Upper lobe of right lung (tissue), 1 donor: ENCODE measurements around the gene RPP25. TPM values are rescaled to one million over a fixed set of nuclear protein-coding genes. Genes with fewer than 3 reads are reported as not detected.
A peak's percentile ranks its signal among the peaks of the same experiment; 100 is the strongest.

ENCODE experiments used
- ATAC-seq: fragments of 200-7000 bp; cut with Tn5 transposase; one replicate; pipeline ENCODE4 v1.9.1; 2020; ENCODE audit warnings: mild to moderate bottlenecking, moderate library complexity
- DNase-seq: peaks from one replicate; pipeline ENCODE4 v3.0.0-alpha.2; 2020
- H3K27ac ChIP-seq: fragments of 200-600 bp; one replicate; pipeline ENCODE4 v1.8.0; 2022
- H3K27me3 ChIP-seq: fragments of 200-600 bp; one replicate; pipeline ENCODE4 v1.8.0; 2022; ENCODE audit warnings: mild to moderate bottlenecking
- H3K36me3 ChIP-seq: fragments of 200-600 bp; one replicate; pipeline ENCODE4 v1.8.0; 2022
- H3K4me1 ChIP-seq: fragments of 200-600 bp; one replicate; pipeline ENCODE4 v1.8.0; 2022
- H3K4me3 ChIP-seq: fragments of 200-600 bp; one replicate; pipeline ENCODE4 v1.8.0; 2022; ENCODE audit warnings: mild to moderate bottlenecking
- H3K9me3 ChIP-seq: fragments of 200-600 bp; one replicate; pipeline ENCODE4 v1.8.0; 2022
- intact Hi-C: fragments of 100-400 bp; cut with DNase I; formaldehyde crosslinking; loops from one replicate; pipeline ENCODE4 v1.11.0; 2022
- total RNA-seq: library from RNA; stranded (reverse); fragmentation: NEBNext Ultra II Directional; extraction: Animal tissue kit (Norgen Biotek cat#: 25700); gene quantifications from one replicate; pipeline ENCODE4 v1.2.1, GENCODE V29; 2021
- TF ChIP-seq, protein P1 (sequence below): fragments of 200-600 bp; IDR thresholded peaks from one replicate; pipeline ENCODE4 v1.8.0; 2022; ENCODE audit warnings: antibody characterized with exemption
- donor health status: DM: no; HTN: yes; CAD: no; lungs with severe emphysema.

RPP25 gene
- total RNA-seq, 1 donor from 2014 or later: 20.2 TPM

DNA sequence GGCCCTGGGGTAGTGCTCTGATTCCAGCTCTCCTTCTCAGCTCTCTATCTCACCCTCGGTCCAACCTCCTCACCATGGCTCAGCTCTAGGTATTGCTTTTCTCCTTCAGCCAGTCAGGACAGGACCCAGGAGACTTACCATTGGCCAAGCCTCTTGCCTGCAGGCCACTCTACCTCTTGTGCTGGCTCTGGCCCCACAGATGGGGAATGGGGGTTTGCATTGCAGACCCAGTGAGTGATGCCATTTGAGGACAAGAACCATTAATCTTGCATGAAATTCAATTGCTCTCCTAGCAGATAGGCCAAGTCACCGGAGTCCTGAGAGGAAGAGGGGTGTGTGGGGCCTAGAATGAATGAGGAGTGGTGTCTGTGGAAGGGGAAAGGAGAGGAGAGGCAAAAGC, 6.1 kb upstream of the RPP25 start:
- TF ChIP-seq, protein P1, sequence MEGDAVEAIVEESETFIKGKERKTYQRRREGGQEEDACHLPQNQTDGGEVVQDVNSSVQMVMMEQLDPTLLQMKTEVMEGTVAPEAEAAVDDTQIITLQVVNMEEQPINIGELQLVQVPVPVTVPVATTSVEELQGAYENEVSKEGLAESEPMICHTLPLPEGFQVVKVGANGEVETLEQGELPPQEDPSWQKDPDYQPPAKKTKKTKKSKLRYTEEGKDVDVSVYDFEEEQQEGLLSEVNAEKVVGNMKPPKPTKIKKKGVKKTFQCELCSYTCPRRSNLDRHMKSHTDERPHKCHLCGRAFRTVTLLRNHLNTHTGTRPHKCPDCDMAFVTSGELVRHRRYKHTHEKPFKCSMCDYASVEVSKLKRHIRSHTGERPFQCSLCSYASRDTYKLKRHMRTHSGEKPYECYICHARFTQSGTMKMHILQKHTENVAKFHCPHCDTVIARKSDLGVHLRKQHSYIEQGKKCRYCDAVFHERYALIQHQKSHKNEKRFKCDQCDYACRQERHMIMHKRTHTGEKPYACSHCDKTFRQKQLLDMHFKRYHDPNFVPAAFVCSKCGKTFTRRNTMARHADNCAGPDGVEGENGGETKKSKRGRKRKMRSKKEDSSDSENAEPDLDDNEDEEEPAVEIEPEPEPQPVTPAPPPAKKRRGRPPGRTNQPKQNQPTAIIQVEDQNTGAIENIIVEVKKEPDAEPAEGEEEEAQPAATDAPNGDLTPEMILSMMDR: no peak
- no peaks in the 10 kb centered on the region for H3K36me3 ChIP-seq
- no peak overlapping the region for H3K27ac ChIP-seq
- ATAC-seq (no peak), DNase-seq (no peak)
- peaks cover 25% of the 10 kb centered on the region for H3K4me1 ChIP-seq
- no peaks in the 10 kb centered on the region for H3K27me3 ChIP-seq
- H3K4me3 ChIP-seq: no peak overlapping the region
- no peaks in the 10 kb centered on the region for H3K9me3 ChIP-seq
- intact Hi-C loops: no loop called here

DNA sequence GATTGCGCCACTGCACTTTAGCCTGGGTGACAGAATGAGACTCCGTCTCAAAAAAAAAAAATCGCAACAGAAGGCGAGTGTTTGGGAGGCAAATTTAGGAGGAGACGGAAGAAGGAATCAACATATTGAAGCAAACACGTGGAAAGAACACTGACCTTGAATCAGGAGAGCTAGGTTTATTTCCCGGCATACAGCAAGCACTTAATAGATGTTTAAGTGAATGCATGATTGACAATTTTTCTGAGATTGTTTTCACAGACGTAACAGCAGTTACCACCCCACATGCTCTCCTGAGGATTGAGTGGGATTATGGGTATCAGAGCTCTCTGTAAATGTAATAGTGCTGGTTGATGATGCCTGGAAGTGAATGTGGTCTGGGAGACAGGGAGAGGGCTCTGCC, 5.6 kb upstream of the RPP25 start:
- Histone ChIP-seq H3K36me3 (no peaks in the 10 kb centered on the region), H3K4me1 (peaks cover 27% of the 10 kb centered on the region), H3K27me3 (no peaks in the 10 kb centered on the region), H3K9me3 (no peaks in the 10 kb centered on the region), H3K27ac (no peak overlapping the region), H3K4me3 (no peak overlapping the region)
- ATAC-seq: no peak
- intact Hi-C loops: no loop called here
- TF ChIP-seq, protein P1: no peak
- DNase-seq: no peak

DNA sequence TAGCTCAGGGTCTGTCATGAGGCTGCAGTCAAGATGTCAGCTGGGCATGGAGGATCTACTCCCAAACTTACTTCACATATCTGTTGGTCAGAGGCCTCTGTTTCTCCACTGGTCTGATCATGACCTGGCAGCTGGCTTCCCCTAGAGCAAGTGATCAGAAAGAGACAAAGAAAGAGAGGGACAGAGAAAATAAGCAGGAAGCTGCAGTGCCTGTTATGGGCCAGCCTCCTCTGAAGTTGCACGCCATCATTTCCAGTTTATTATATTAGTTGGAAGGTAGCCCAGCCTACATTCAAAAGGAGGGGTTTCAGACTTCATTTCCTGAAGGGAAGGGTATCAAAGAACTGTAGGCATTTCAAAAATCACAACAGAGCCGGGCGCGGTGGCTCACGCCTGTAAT, 5.0 kb upstream of the RPP25 start:
- no peak for ATAC-seq
- intact Hi-C loops: no loop called here
- peaks cover 29% of the 10 kb centered on the region for H3K4me1 ChIP-seq
- H3K4me3 ChIP-seq: no peak overlapping the region
- H3K27ac ChIP-seq: peak overlapping the region; percentile 30
- no peaks in the 10 kb centered on the region for H3K9me3 ChIP-seq
- TF ChIP-seq, protein P1: no peak
- DNase-seq: no peak
- H3K36me3 ChIP-seq: no peaks in the 10 kb centered on the region
- no peaks in the 10 kb centered on the region for H3K27me3 ChIP-seq

- Histone ChIP-seq H3K27ac (peak overlapping the region; percentile 30), H3K4me1 (peaks cover 29% of the 10 kb centered on the region), H3K9me3 (no peaks in the 10 kb centered on the region), H3K27me3 (no peaks in the 10 kb centered on the region), H3K4me3 (no peak overlapping the region), H3K36me3 (no peaks in the 10 kb centered on the region)
- DNase-seq: no peak
- no peak for ATAC-seq
- TF ChIP-seq, protein P1: no peak
- intact Hi-C loops: no loop called here
These were observed 4.5 kb upstream of the RPP25 start for GRCh38 chr15:74960995-74961588.

DNA sequence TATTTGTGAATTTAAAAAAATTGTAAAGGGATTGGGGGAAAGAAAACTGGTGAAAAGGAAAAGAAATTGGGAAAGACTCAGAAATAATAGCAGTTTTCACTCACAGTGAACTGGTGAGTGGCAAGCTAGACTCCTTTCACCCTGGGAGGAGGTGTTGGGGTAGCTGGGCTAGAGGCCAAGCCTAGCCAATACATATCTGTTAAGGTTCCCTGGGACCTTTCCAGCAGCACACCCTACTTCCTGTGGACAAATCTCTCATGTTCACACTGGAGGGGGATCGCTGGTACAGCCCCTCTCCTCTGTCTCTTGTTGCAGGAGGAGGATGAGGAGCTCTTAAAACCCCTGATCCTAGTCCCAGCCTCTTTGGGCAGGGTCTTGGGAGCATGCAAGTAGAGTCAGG, 3.7 kb upstream of the RPP25 start:
- H3K4me1 ChIP-seq: peaks cover 37% of the 10 kb centered on the region
- intact Hi-C loops: no loop called here
- TF ChIP-seq, protein P1: no peak
- ATAC-seq (no peak), DNase-seq (no peak)
- H3K27ac ChIP-seq: no peak overlapping the region
- H3K4me3 ChIP-seq: no peak overlapping the region
- H3K9me3 ChIP-seq: no peaks in the 10 kb centered on the region
- no peaks in the 10 kb centered on the region for H3K27me3 ChIP-seq
- H3K36me3 ChIP-seq: no peaks in the 10 kb centered on the region

- no peak for DNase-seq
- TF ChIP-seq, protein P1: no peak
- Histone ChIP-seq H3K4me3 (no peak overlapping the region), H3K36me3 (no peaks in the 10 kb centered on the region), H3K9me3 (no peaks in the 10 kb centered on the region), H3K27me3 (no peaks in the 10 kb centered on the region), H3K27ac (no peak overlapping the region), H3K4me1 (peaks cover 42% of the 10 kb centered on the region)
- intact Hi-C loops: no loop called here
- ATAC-seq: no peak
These were observed 3.0 kb upstream of the RPP25 start for GRCh38 chr15:74959586-74959939.
